Ovary (tissue), 9 donors: ENCODE results near the gene RNF151. TPM values are rescaled to one million over a fixed set of nuclear protein-coding genes. Genes with fewer than 3 reads are reported as not detected.

Experiments used
- DNase-seq, 5 donors: peaks; one replicate each; pipeline ENCODE4 v3.0.0-alpha.2; 2019 to 2020
- H3K27ac ChIP-seq, 2 donors: fragments of 200-600 bp; one replicate each; pipeline versions ENCODE4 v1.5.1 to v1.8.0; 2019 to 2022
- H3K27me3 ChIP-seq: fragments of 200-600 bp; one replicate; pipeline ENCODE4 v1.8.0; 2022
- H3K36me3 ChIP-seq: fragments of 200-600 bp; sonication (generic); one replicate; pipeline ENCODE4 v1.5.1; 2019
- H3K4me1 ChIP-seq: one replicate; pipeline ENCODE4 v1.8.1; 2013; ENCODE audit warnings: mild to moderate bottlenecking, moderate library complexity; ENCODE audit not compliant: insufficient read depth
- H3K4me3 ChIP-seq: fragments of 200-600 bp; sonication (generic); one replicate; pipeline ENCODE4 v1.5.1; 2017
- H3K9me3 ChIP-seq, 2 donors: fragments of 200-600 bp in 1 of 2; sonication (generic) in 1 of 2; one replicate each; pipeline versions ENCODE4 v1.5.1 to v1.8.1; 2013 to 2019; ENCODE audit warnings: mild to moderate bottlenecking in 1 of 2, moderate library complexity in 1 of 2
- CTCF ChIP-seq, 3 donors: fragments of 450-650 bp in 2 of 3; fragments of 200-600 bp in 1 of 3; IDR thresholded peaks; one replicate each; pipeline versions ENCODE4 v1.5.1 to v1.8.0; 2016 to 2022; ENCODE audit warnings: antibody characterized with exemption in 3 of 3, mild to moderate bottlenecking in 1 of 3
- EP300 ChIP-seq: sonication (generic); formaldehyde crosslinking; IDR thresholded peaks from one replicate; pipeline ENCODE4 v1.6.1; 2017; ENCODE audit warnings: antibody characterized with exemption
- POLR2A ChIP-seq: fragments of 450-650 bp; IDR thresholded peaks from one replicate; pipeline ENCODE4 v1.6.1; 2017; ENCODE audit warnings: antibody characterized with exemption, mild to moderate bottlenecking, moderate library complexity
- WGBS, 3 donors: extraction: QIAGEN DNeasy Blood & Tissue Kit in 1 of 3; methylation state at CpG; one replicate each; pipeline versions ENCODE4 v1.1.5 to v1.1.7; 2013 to 2017; 5-methylcytosine and 5-hydroxymethylcytosine counted together
- intact Hi-C, 4 donors: fragments of 100-400 bp; cut with DNase I; formaldehyde crosslinking; loops; one replicate each; pipeline versions ENCODE4 v1.11.0 to v1.15.1; 2022 to 2023
- polyA plus RNA-seq, 2 donors: library from polyadenylated mRNA; stranded (reverse); fragments of 200-250 nt in 1 of 2; fragments of 350-450 nt in 1 of 2; fragmentation: Illumina TruSeq in 1 of 2; extraction: RNeasy Lipid Tissue Mini Kit (QIAGEN cat#74804) in 1 of 2; gene quantifications; one replicate each; pipeline ENCODE4 v1.2.3, GENCODE V29; 2013 to 2014
- small RNA-seq: library from RNA; depleted of rRNA; stranded (forward); fragments of <200 nt; gene quantifications from one replicate; pipeline ENCODE3, GENCODE V24; 2016
- total RNA-seq, 7 donors: library from RNA; depleted of rRNA in 2 of 7; stranded (reverse); fragments of >200 nt in 2 of 7; fragmentation: NEBNext Ultra II Directional in 3 of 7; extraction: Animal tissue kit (Norgen Biotek cat#: 25700) in 3 of 7; gene quantifications; one replicate each; pipeline versions ENCODE4 v1.1.0 to v1.2.4, GENCODE V29; 2016 to 2023
- donor health status: DM: no; HTN: no; CAD: no; lungs with moderate emphysema.
- donor health status: DM: no; HTN: no; CAD: no.
- donor health status: Bipolar disorder and iron deficiency.
- donor health status: DM: yes; HTN: yes; CAD: no.
- donor health status: DM: no; HTN: no; CAD: no.
- donor health status: DM: yes; HTN: yes; CAD: no.

The RNF151 gene
- total and polyA plus RNA-seq, 9 donors = 0.32 TPM; not detected in 8

GRCh38 chr16:2016407-2016922 is 49.8 kb downstream of the RNF151 start:
- H3K4me1 ChIP-seq = peaks cover 5% of the 10 kb centered on the region
- WGBS, 3 donors = 22 to 26% (median 23%) methylated on average over 12 to 13 of the region's 13 CpGs
- DNase-seq = peak in 2 of 5 donors; percentile 21 to 39
- no peaks in the 10 kb centered on the region for H3K36me3 ChIP-seq
- H3K27ac ChIP-seq = no peak overlapping the region
- TF ChIP-seq POLR2A (no peak), CTCF (IDR thresholded peaks at IDR 0.05) (no peak), EP300 (no peak)
- no peaks in the 10 kb centered on the region for H3K9me3 ChIP-seq
- no peaks in the 10 kb centered on the region for H3K27me3 ChIP-seq
- intact Hi-C loops = loop anchor here in 1 of 4 donors (5.0 kb wide), 1 partner anchor 126 kb away; no protein-coding TSS in a partner anchor
- no peak overlapping the region for H3K4me3 ChIP-seq

Small RNA genes within 50 kb of the gene (small RNA-seq; reads per million reads assigned to genes)
- gene AC005363.2 = not detected
- gene RN7SL219P = not detected
- not detected for gene SNORA10
- gene SNORA64 = not detected

Other genes starting within 250 kb of the RNF151 start
- gene NME3, start 195.3 kb upstream of the RNF151 start, total RNA-seq = 100 to 1,000 TPM in 1 of 7 donors, 10 to 100 TPM in 6; 68.6 to 129 (median 86.8) TPM
- 100 to 1,000 TPM in 1 of 2 donors, not detected in 1; 128 TPM for gene NME3, start 195.3 kb upstream of the RNF151 start, polyA plus RNA-seq
- gene EME2, start 194.0 kb upstream of the RNF151 start, total RNA-seq = 10 to 100 TPM in 6 of 7 donors, 1 to 10 TPM in 1; 6.2 to 19.2 (median 16.1) TPM
- 1 to 10 TPM in 1 of 2 donors, under 1 TPM in 1; 0.83 to 4.6 TPM for gene EME2, start 194.0 kb upstream of the RNF151 start, polyA plus RNA-seq
- gene MRPS34, start 193.7 kb upstream of the RNF151 start, total RNA-seq = 10 to 100 TPM; 47.5 to 79.4 (median 53.6) TPM
- gene MRPS34, start 193.7 kb upstream of the RNF151 start, polyA plus RNA-seq = 10 to 100 TPM; 31.8 to 61.4 TPM
- gene SPSB3, start 184.3 kb upstream of the RNF151 start, total RNA-seq = 10 to 100 TPM; 34.9 to 98.5 (median 57.6) TPM
- gene SPSB3, start 184.3 kb upstream of the RNF151 start, polyA plus RNA-seq = 100 to 1,000 TPM in 1 of 2 donors, 1 to 10 TPM in 1; 2.4 to 138 TPM
- gene NUBP2, start 183.9 kb upstream of the RNF151 start, total RNA-seq = 10 to 100 TPM; 42.8 to 72.0 (median 52.3) TPM
- gene NUBP2, start 183.9 kb upstream of the RNF151 start, polyA plus RNA-seq = 10 to 100 TPM in 1 of 2 donors, under 1 TPM in 1; 0.50 to 76.5 TPM
- 1 to 10 TPM in 2 of 7 donors, under 1 TPM in 5; 0.20 to 1.8 (median 0.47) TPM for gene IGFALS, start 173.2 kb upstream of the RNF151 start, total RNA-seq
- under 1 TPM in 1 of 2 donors, not detected in 1; 0.63 TPM for gene IGFALS, start 173.2 kb upstream of the RNF151 start, polyA plus RNA-seq
- gene HAGH, start 140.0 kb upstream of the RNF151 start, total RNA-seq = 10 to 100 TPM; 22.8 to 70.2 (median 37.0) TPM
- gene HAGH, start 140.0 kb upstream of the RNF151 start, polyA plus RNA-seq = 10 to 100 TPM in 1 of 2 donors, 1 to 10 TPM in 1; 7.7 to 38.2 TPM
- gene FAHD1, start 139.7 kb upstream of the RNF151 start, total RNA-seq = 10 to 100 TPM; 11.0 to 22.1 (median 16.8) TPM
- gene FAHD1, start 139.7 kb upstream of the RNF151 start, polyA plus RNA-seq = 10 to 100 TPM; 11.0 to 14.0 TPM
- gene MEIOB, start 94.7 kb upstream of the RNF151 start, total RNA-seq = under 1 TPM in 2 of 7 donors, not detected in 5; 0.23 to 0.24 TPM
- under 1 TPM; 0.24 to 0.27 TPM for gene MEIOB, start 94.7 kb upstream of the RNF151 start, polyA plus RNA-seq
- 1 to 10 TPM in 1 of 7 donors, under 1 TPM in 1, not detected in 5; 0.69 to 1.8 TPM for gene HS3ST6, start 48.4 kb upstream of the RNF151 start, total RNA-seq
- gene HS3ST6, start 48.4 kb upstream of the RNF151 start, polyA plus RNA-seq = not detected
- 10 to 100 TPM; 12.2 to 27.5 (median 21.9) TPM for gene MSRB1, start 23.7 kb upstream of the RNF151 start, total RNA-seq
- 10 to 100 TPM in 1 of 2 donors, 1 to 10 TPM in 1; 6.7 to 31.1 TPM for gene MSRB1, start 23.7 kb upstream of the RNF151 start, polyA plus RNA-seq
- gene RPL3L, start 12.2 kb upstream of the RNF151 start, total RNA-seq = not detected
- not detected for gene RPL3L, start 12.2 kb upstream of the RNF151 start, polyA plus RNA-seq
- 100 to 1,000 TPM in 3 of 7 donors, 10 to 100 TPM in 4; 81.5 to 133 (median 95.4) TPM for gene NDUFB10, start 7.3 kb upstream of the RNF151 start, total RNA-seq
- 100 to 1,000 TPM; 152 to 176 TPM for gene NDUFB10, start 7.3 kb upstream of the RNF151 start, polyA plus RNA-seq
- 1,000 to 10,000 TPM; 2,694 to 4,021 (median 3,788) TPM for gene RPS2, start 2.0 kb upstream of the RNF151 start, total RNA-seq
- 1,000 to 10,000 TPM; 1,606 to 4,743 TPM for gene RPS2, start 2.0 kb upstream of the RNF151 start, polyA plus RNA-seq
- gene TBL3, start 5.2 kb downstream of the RNF151 start, total RNA-seq = 10 to 100 TPM; 28.9 to 48.0 (median 31.0) TPM
- gene TBL3, start 5.2 kb downstream of the RNF151 start, polyA plus RNA-seq = 10 to 100 TPM in 1 of 2 donors, 1 to 10 TPM in 1; 2.1 to 40.6 TPM
- 1 to 10 TPM in 1 of 7 donors, under 1 TPM in 3, not detected in 3; 0.36 to 1.3 (median 0.66) TPM for gene NOXO1, start 14.6 kb downstream of the RNF151 start, total RNA-seq
- gene NOXO1, start 14.6 kb downstream of the RNF151 start, polyA plus RNA-seq = under 1 TPM in 1 of 2 donors, not detected in 1; 0.48 TPM
- gene GFER, start 17.3 kb downstream of the RNF151 start, total RNA-seq = 10 to 100 TPM; 10.6 to 18.5 (median 14.0) TPM
- 10 to 100 TPM in 1 of 2 donors, 1 to 10 TPM in 1; 6.1 to 16.8 TPM for gene GFER, start 17.3 kb downstream of the RNF151 start, polyA plus RNA-seq
- gene SYNGR3, start 23.1 kb downstream of the RNF151 start, total RNA-seq = 1 to 10 TPM in 4 of 7 donors, under 1 TPM in 3; 0.50 to 4.0 (median 1.1) TPM
- under 1 TPM; 0.42 to 0.75 TPM for gene SYNGR3, start 23.1 kb downstream of the RNF151 start, polyA plus RNA-seq
- gene ZNF598, start 43.0 kb downstream of the RNF151 start, total RNA-seq = 10 to 100 TPM; 25.8 to 44.5 (median 30.3) TPM
- gene ZNF598, start 43.0 kb downstream of the RNF151 start, polyA plus RNA-seq = 10 to 100 TPM in 1 of 2 donors, under 1 TPM in 1; 0.95 to 26.7 TPM
- gene NPW, start 52.9 kb downstream of the RNF151 start, total RNA-seq = 1 to 10 TPM in 1 of 7 donors, under 1 TPM in 2, not detected in 4; 0.46 to 1.1 (median 0.78) TPM
- under 1 TPM in 1 of 2 donors, not detected in 1; 0.17 TPM for gene NPW, start 52.9 kb downstream of the RNF151 start, polyA plus RNA-seq
- gene NHERF2, start 60.0 kb downstream of the RNF151 start, total RNA-seq = 100 to 1,000 TPM in 1 of 7 donors, 10 to 100 TPM in 6; 25.0 to 118 (median 78.7) TPM
- 100 to 1,000 TPM in 1 of 2 donors, 1 to 10 TPM in 1; 6.3 to 101 TPM for gene NHERF2, start 60.0 kb downstream of the RNF151 start, polyA plus RNA-seq
- 10 to 100 TPM; 17.1 to 38.1 (median 23.9) TPM for gene NTHL1, start 81.0 kb downstream of the RNF151 start, total RNA-seq
- 10 to 100 TPM in 1 of 2 donors, 1 to 10 TPM in 1; 1.9 to 27.3 TPM for gene NTHL1, start 81.0 kb downstream of the RNF151 start, polyA plus RNA-seq
- 100 to 1,000 TPM in 4 of 7 donors, 10 to 100 TPM in 3; 47.0 to 150 (median 131) TPM for gene TSC2, start 81.1 kb downstream of the RNF151 start, total RNA-seq
- 10 to 100 TPM; 51.7 to 72.1 TPM for gene TSC2, start 81.1 kb downstream of the RNF151 start, polyA plus RNA-seq
- 100 to 1,000 TPM in 6 of 7 donors, 10 to 100 TPM in 1; 78.8 to 203 (median 145) TPM for gene PKD1, start 169.0 kb downstream of the RNF151 start, total RNA-seq
- gene PKD1, start 169.0 kb downstream of the RNF151 start, polyA plus RNA-seq = 100 to 1,000 TPM in 1 of 2 donors, 1 to 10 TPM in 1; 8.7 to 113 TPM
- under 1 TPM in 2 of 7 donors, not detected in 5; 0.12 to 0.80 TPM for gene RAB26, start 181.8 kb downstream of the RNF151 start, total RNA-seq
- under 1 TPM; 0.19 to 0.50 TPM for gene RAB26, start 181.8 kb downstream of the RNF151 start, polyA plus RNA-seq
- 10 to 100 TPM; 20.5 to 68.0 (median 48.0) TPM for gene TRAF7, start 188.9 kb downstream of the RNF151 start, total RNA-seq
- gene TRAF7, start 188.9 kb downstream of the RNF151 start, polyA plus RNA-seq = 10 to 100 TPM; 13.3 to 26.3 TPM
- 1 to 10 TPM in 1 of 7 donors, under 1 TPM in 6; 0.10 to 2.4 (median 0.60) TPM for gene CASKIN1, start 229.7 kb downstream of the RNF151 start, total RNA-seq
- under 1 TPM in 1 of 2 donors, not detected in 1; 0.52 TPM for gene CASKIN1, start 229.7 kb downstream of the RNF151 start, polyA plus RNA-seq
- gene MLST8, start 238.6 kb downstream of the RNF151 start, total RNA-seq = 10 to 100 TPM; 24.5 to 56.2 (median 28.4) TPM
- 10 to 100 TPM in 1 of 2 donors, 1 to 10 TPM in 1; 7.4 to 42.9 TPM for gene MLST8, start 238.6 kb downstream of the RNF151 start, polyA plus RNA-seq
- gene BRICD5, start 244.0 kb downstream of the RNF151 start, total RNA-seq = 1 to 10 TPM; 3.2 to 8.3 (median 6.4) TPM
- 1 to 10 TPM in 1 of 2 donors, under 1 TPM in 1; 0.37 to 4.1 TPM for gene BRICD5, start 244.0 kb downstream of the RNF151 start, polyA plus RNA-seq
- gene PGP, start 248.0 kb downstream of the RNF151 start, total RNA-seq = 10 to 100 TPM in 1 of 7 donors, 1 to 10 TPM in 6; 5.0 to 12.3 (median 7.5) TPM
- 1 to 10 TPM; 2.5 to 5.2 TPM for gene PGP, start 248.0 kb downstream of the RNF151 start, polyA plus RNA-seq